Activated CD4-positive, alpha-beta T cell treated with anti-CD3 and anti-CD28 coated beads, Interleukin-2, amount 50 U/mL, for 16 hours (primary cell): Measurements from ENCODE around the gene BNIP3.

Experiments
- DNase-seq: peaks from one replicate; pipeline ENCODE4 v3.0.0-alpha.2; 2020

Gene BNIP3

DNA sequence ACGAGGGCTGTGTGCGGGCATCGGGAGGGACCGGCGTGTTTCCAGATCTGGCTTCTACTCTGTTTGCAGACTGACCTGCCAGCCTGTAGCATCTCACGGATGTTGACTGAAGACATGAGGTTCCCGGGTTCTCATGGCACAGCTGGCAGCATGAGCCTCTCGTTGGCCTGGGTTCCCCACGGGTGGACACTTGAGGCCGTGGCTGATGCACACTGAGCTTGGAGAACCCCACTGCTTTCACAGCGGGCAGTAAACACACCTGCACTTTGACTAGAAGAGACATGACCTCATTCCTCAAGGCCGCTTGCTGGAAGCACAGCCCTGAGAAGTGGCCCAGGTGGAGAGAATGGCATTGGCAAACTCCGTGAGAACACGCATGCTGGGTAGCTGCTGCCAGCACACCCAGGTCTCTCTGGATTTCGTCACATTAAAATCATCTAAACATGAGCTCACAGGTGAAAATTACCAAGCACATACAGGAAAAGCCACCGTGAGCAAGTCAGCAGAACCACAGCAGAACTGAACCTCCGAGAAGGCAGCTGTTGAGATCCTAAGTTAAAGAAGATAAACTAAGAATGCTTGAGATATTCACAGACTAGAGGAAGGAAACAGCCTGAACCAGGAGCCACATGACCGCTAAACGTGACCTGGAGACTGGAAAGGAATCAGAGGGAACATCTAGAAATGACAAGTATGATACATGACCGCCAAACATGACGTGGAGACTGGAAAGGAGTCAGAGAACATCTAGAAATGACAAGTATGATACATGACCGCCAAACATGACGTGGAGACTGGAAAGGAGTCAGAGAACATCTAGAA lies 32.5 kb downstream of the BNIP3 start:
- DNase-seq = no peak

GRCh38 chr10:131948501-131948900 lies 33.2 kb downstream of the BNIP3 start:
- no peak for DNase-seq

- DNase-seq = no peak
Measured at GRCh38 chr10:131947631-131948347, 33.9 kb downstream of the BNIP3 start.

GRCh38 chr10:131946880-131947279 lies 34.8 kb downstream of the BNIP3 start:
- DNase-seq = no peak

GRCh38 chr10:131946321-131946751 lies 35.4 kb downstream of the BNIP3 start:
- DNase-seq = no peak

DNA sequence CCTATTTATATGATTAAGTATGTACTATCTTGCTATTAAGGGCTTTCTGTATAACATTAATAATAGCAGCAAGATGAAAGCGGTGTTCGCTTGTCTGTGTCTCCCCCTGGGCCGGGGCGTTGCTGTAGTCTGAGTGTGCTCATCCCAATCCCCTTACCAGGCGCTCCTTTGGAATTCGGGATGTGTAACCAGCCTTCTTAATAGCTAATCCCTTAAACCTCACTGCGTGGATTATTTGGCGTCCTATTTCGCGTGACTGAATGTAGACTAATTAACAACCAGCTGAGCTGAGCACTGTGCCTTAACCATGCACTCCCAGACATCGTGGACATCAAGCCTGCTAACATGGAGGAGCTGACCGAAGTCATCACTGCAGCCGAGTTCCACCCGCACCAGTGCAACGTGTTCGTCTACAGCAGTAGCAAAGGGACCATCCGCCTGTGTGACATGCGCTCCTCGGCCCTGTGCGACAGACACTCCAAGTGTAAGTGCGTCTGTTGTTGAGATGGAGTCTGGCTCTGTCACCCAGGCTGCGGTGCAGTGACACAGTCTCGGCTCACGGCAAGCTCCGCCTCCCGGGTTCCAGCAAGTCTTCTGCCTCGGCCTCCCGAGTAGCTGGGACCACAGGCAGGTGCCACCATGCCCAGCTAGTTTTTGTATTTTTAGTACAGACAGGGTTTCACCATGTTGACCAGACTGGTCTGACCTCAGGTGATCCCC lies 36.6 kb downstream of the BNIP3 start:
- no peak for DNase-seq

DNA sequence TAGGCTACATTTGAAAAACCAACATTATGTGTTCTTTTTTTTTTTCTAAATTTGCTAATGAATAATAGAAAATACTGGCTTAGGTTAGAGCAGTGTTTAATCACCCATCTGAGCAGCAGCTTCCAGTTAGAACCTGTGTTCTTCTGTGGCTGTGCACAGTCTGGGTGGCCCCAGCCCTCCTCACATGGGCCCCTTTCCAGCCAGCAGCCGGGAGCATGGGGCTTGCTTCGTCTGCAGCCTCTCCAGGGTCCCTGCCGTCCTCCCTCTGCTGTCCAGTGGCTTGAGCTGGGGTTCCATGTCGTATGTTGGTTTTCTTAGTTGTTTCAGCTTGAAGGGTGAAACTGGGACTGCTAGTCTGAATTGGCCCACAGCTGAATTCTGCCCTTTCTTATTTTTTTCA lies 37.3 kb downstream of the BNIP3 start:
- no peak for DNase-seq

GRCh38 chr10:131943021-131943814 lies 38.5 kb downstream of the BNIP3 start:
- DNase-seq = no peak

- DNase-seq = no peak
Measured at GRCh38 chr10:131942455-131942854, 39.3 kb downstream of the BNIP3 start.

GRCh38 chr10:131938681-131939080 lies 43.0 kb downstream of the BNIP3 start:
- no peak for DNase-seq

GRCh38 chr10:131937836-131938235 lies 43.9 kb downstream of the BNIP3 start:
- no peak for DNase-seq

- DNase-seq = no peak
Measured at GRCh38 chr10:131936736-131937135, 45.0 kb downstream of the BNIP3 start.

GRCh38 chr10:131936294-131936693 lies 45.4 kb downstream of the BNIP3 start:
- DNase-seq = no peak

GRCh38 chr10:131935260-131935659 lies 46.5 kb downstream of the BNIP3 start:
- no peak for DNase-seq

GRCh38 chr10:131934769-131935168 lies 47.0 kb downstream of the BNIP3 start:
- no peak for DNase-seq

GRCh38 chr10:131933696-131934086 lies 48.0 kb downstream of the BNIP3 start:
- no peak for DNase-seq

- no peak for DNase-seq
Measured at GRCh38 chr10:131933016-131933695, 48.6 kb downstream of the BNIP3 start.

DNA sequence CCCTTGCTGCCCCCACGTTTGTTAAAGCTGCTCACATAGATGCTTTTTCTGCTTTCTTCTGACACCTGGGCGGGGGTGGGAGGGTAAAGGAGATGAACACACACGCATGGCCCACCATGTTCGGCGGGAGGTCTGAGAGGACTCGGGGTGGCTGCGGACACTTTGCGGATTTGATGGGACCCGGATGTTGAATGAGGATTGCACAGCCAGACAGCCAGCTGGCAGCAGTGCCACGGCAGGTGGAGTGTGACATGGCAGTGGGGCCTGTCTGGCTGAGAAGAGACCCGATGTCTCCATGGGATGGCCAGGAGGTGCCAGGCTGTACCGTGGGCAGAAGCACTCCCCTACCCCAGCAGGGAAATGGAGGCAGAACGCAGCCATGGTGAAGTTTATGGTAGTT lies 49.7 kb downstream of the BNIP3 start:
- DNase-seq = no peak

- no peak for DNase-seq
Measured at GRCh38 chr10:131930586-131931330, 51.0 kb downstream of the BNIP3 start.

GRCh38 chr10:131930150-131930549 lies 51.6 kb downstream of the BNIP3 start:
- DNase-seq = no peak

DNA sequence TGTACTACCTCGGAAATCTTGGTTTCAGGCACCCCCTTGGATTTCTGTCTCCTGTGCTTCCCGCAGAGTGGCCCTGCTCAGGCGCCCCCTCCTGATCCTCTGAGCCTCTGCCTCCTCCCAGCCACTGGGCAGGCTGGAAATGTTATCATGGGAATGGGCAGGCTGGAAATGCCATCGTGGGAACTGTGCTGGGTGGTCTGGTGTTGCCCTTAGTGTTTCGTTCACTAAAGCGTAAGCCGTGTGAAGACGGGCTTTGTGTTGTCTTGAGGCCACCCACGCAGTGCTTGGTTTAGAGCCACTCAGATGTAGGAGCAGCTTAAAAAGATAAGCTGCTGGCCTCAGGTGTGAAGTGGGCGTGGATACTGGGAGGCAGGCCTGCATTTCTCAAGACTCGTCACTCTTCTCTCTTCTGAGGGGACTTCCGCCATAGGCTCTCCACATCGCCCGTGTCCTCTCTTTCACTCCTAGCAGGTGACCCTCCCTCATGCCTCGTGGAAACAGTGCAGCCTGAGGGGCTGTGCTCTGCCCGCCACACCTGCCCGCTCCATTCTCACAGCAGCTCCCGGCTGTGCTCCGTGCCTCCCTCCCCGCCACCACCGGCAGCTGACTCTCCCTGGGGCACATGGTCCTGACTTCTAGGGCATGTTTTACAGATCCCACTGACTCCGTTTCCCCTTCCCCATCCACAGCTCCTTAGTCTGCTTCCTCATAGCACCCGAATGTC lies 52.4 kb downstream of the BNIP3 start:
- no peak for DNase-seq
